Endothelial cell of umbilical vein (primary cell): ENCODE measurements around the gene MYOM3. TPM values are rescaled to one million over a fixed set of nuclear protein-coding genes. Genes with fewer than 3 reads are reported as not detected.

ENCODE experiments used
- BruUV-seq: library from RNA; stranded (reverse); fragments of 400-500 nt; replicated peaks from 2 replicates; lab custom pipeline; 2021; lab: Mats Ljungman, UMichigan
- CTCF ChIA-PET: fragments of 300-600, 350-600 bp; sonication (Branson Sonifier 250); formaldehyde crosslinking; loops from one replicate; lab custom pipeline; 2021; ENCODE audit warnings: antibody characterized with exemption, inconsistent platforms; lab: Charles Lee
- POLR2A ChIA-PET: fragments of 300-600, 350-600 bp; sonication (Branson Sonifier 250); formaldehyde crosslinking; loops from one replicate; lab custom pipeline; 2021; ENCODE audit warnings: antibody characterized with exemption, inconsistent platforms; lab: Charles Lee
- DNase-seq: peaks from one replicate; pipeline ENCODE4 v3.0.0-alpha.2; 2011; ENCODE audit warnings: low read depth, low spot score
- FAIRE-seq: peaks from 2 replicates; lab custom pipeline; 2011; peaks lifted over from hg19 to GRCh38; lab: Jason Lieb, UNC
- H2AFZ ChIP-seq: 2 replicates; pipeline ENCODE4 v1.6.0; 2012; ENCODE audit warnings: low read depth, low read length, control low read depth, inconsistent platforms
- H3K27ac ChIP-seq: 2 replicates; pipeline ENCODE4 v1.5.1; 2011; ENCODE audit warnings: low read depth, mild to moderate bottlenecking, control low read depth, low read length, moderate library complexity; ENCODE audit not compliant: insufficient read depth
- H3K27me3 ChIP-seq, 2 experiments: 2 replicates each; pipeline versions ENCODE4 v1.6.0 to v1.6.1; 2011; ENCODE audit warnings: low read length in 2 of 2, mixed read lengths in 1 of 2; ENCODE audit not compliant: control insufficient read depth in 2 of 2, insufficient read depth in 2 of 2
- H3K36me3 ChIP-seq, 2 experiments: 2 replicates in 1 of 2; 3 replicates in 1 of 2; pipeline ENCODE4 v1.5.1; 2011; ENCODE audit warnings: low read length in 2 of 2, mild to moderate bottlenecking in 1 of 2, moderate library complexity in 1 of 2; ENCODE audit not compliant: control insufficient read depth in 2 of 2, insufficient read depth in 2 of 2; ENCODE audit errors: extremely low read depth in 1 of 2
- H3K4me1 ChIP-seq: 3 replicates; pipeline ENCODE4 v1.5.1; 2011; ENCODE audit warnings: mild to moderate bottlenecking, low read length; ENCODE audit not compliant: control insufficient read depth, insufficient read depth; ENCODE audit errors: extremely low read depth
- H3K4me2 ChIP-seq: 2 replicates; pipeline ENCODE4 v1.6.1; 2011; ENCODE audit warnings: low read length, control low read depth, mixed read lengths; ENCODE audit not compliant: insufficient read depth
- H3K4me3 ChIP-seq, 3 experiments: fragments of 200-600 bp in 1 of 3; sonication (generic), shearing (Covaris generic) in 1 of 3; replicated peaks in 1 of 3; 2 replicates each; pipeline ENCODE4 v1.5.1; 2011 to 2016; ENCODE audit warnings: control low read depth in 3 of 3, low read length in 3 of 3, mild to moderate bottlenecking in 2 of 3, inconsistent platforms in 1 of 3, low read depth in 1 of 3, moderate library complexity in 1 of 3; ENCODE audit not compliant: insufficient read depth in 1 of 3
- H3K79me2 ChIP-seq: 2 replicates; pipeline ENCODE4 v1.6.0; 2012; ENCODE audit warnings: low read length, inconsistent platforms; ENCODE audit not compliant: control insufficient read depth, insufficient read depth
- H3K9ac ChIP-seq: replicated peaks from 2 replicates; pipeline ENCODE3; 2011; ENCODE audit warnings: low read length, control low read depth; ENCODE audit not compliant: insufficient read depth; ENCODE audit errors: extremely low read depth
- H3K9me1 ChIP-seq: replicated peaks from 3 replicates; pipeline ENCODE4 v1.6.0; 2011; ENCODE audit warnings: mild to moderate bottlenecking, low read length; ENCODE audit not compliant: control insufficient read depth, insufficient read depth; ENCODE audit errors: extremely low read depth
- H3K9me3 ChIP-seq: replicated peaks from 2 replicates; pipeline ENCODE4 v1.5.1; 2012; ENCODE audit warnings: low read length, inconsistent platforms; ENCODE audit not compliant: control insufficient read depth, insufficient read depth
- H4K20me1 ChIP-seq: replicated peaks from 2 replicates; pipeline ENCODE3; 2011; ENCODE audit warnings: mild to moderate bottlenecking, low read length; ENCODE audit not compliant: control insufficient read depth, insufficient read depth; ENCODE audit errors: extremely low read depth
- EZH2 ChIP-seq: IDR thresholded peaks from 2 replicates; pipeline ENCODE4 v1.6.1; 2012; ENCODE audit warnings: borderline replicate concordance, low read depth, mild to moderate bottlenecking, moderate library complexity, low read length, inconsistent platforms; ENCODE audit not compliant: severe bottlenecking
- FOS ChIP-seq: IDR thresholded peaks from 2 replicates; pipeline ENCODE4 v1.6.1; 2011; ENCODE audit warnings: mild to moderate bottlenecking, low read length, moderate library complexity, borderline replicate concordance; ENCODE audit not compliant: insufficient read depth
- GATA2 ChIP-seq: IDR thresholded peaks from 2 replicates; pipeline ENCODE4 v1.7.0; 2011; ENCODE audit warnings: low read depth, mild to moderate bottlenecking, moderate library complexity, mixed read lengths, low read length; ENCODE audit not compliant: insufficient read length, insufficient read depth
- JUN ChIP-seq: IDR thresholded peaks from 2 replicates; pipeline ENCODE4 v1.6.1; 2011; ENCODE audit warnings: borderline replicate concordance, low read depth; ENCODE audit not compliant: insufficient read length, insufficient read depth
- MYC ChIP-seq: IDR thresholded peaks from one replicate; pipeline ENCODE4 v1.6.1; 2011; ENCODE audit warnings: mild to moderate bottlenecking, low read depth, low read length
- POLR2A ChIP-seq: IDR thresholded peaks from 2 replicates; pipeline ENCODE4 v1.6.1; 2012; ENCODE audit warnings: low read depth, mild to moderate bottlenecking, control low read depth, low read length
- POLR2AphosphoS5 ChIP-seq: IDR thresholded peaks from 2 replicates; pipeline ENCODE4 v1.6.1; 2012; ENCODE audit warnings: low read depth, mild to moderate bottlenecking, control low read depth, low read length, moderate library complexity; ENCODE audit not compliant: insufficient read depth
- dilution Hi-C: fragments of 300-500 bp; cut with MboI; formaldehyde crosslinking; loops from one replicate; pipeline ENCODE4 v1.15.0; 2019; ENCODE audit warnings: low sequenced_read_pairs; ENCODE audit not compliant: extremely low pct_ligation_motif_present
- intact Hi-C: fragments of 100-400 bp; cut with micrococcal nuclease; formaldehyde crosslinking; loops from one replicate; pipeline ENCODE4 v1.10.0; 2022
- polyA plus RNA-seq, 4 experiments: library from polyadenylated mRNA; depleted of rRNA in 3 of 4; stranded (reverse) in 3 of 4; unstranded in 1 of 4; fragments of >200 nt; gene quantifications; 2 replicates each; pipeline versions ENCODE4 v1.2.1 to v1.2.3, GENCODE V29; 2011 to 2012; ENCODE audit warnings: missing spikeins in 1 of 4
- total RNA-seq: library from RNA; stranded (reverse); gene quantifications from 2 replicates; pipeline ENCODE4 v1.2.3, GENCODE V29; 2021
- TF ChIP-seq, protein P1 (sequence below): IDR thresholded peaks from 2 replicates; pipeline ENCODE4 v1.6.1; 2011; ENCODE audit not compliant: insufficient read depth, insufficient read length
- TF ChIP-seq, protein P2 (sequence below), 2 donors: IDR thresholded peaks; 1 replicate in 1 of 2; 2 replicates in 1 of 2; pipeline ENCODE4 v1.5.1; 2011; ENCODE audit warnings: low read length in 2 of 2, mild to moderate bottlenecking in 2 of 2, moderate library complexity in 2 of 2, control low read depth in 1 of 2, inconsistent platforms in 1 of 2, low read depth in 1 of 2; ENCODE audit not compliant: insufficient read depth in 1 of 2; ENCODE audit errors: extremely low read depth in 1 of 2

MYOM3 gene
- total and polyA plus RNA-seq, 2 donors (not counting 3 experiments of a cell fraction or from before 2014, with no cell fraction given) = 0.11 to 0.40 TPM

DNA sequence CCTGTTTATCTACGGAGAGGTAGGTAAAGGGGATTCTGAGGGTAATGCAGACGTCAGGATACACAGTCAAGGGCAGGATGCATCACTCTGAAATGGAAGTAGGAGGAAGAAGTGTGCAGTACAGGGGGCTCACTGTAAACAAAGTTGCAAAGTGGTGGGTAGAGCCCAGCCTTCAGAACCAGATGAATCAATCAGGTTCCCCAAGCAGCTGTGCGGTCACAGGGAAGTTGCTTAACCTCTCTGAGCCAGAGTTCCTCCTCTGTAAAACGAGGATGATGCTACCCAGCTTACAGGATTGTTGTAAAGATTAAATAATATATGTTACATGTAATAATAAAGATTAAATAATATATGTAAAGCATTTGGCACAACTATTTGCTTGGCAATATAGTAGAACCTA lies 13.5 kb upstream of the MYOM3 start:
- FAIRE-seq = no peak
- dilution Hi-C loops = no loop called here
- BruUV-seq = no TSS peak
- Histone ChIP-seq H3K4me1 (no peaks in the 10 kb centered on the region), H3K36me3 (no peaks in the 10 kb centered on the region), H3K9me3 (no peaks in the 10 kb centered on the region), H4K20me1 (no peaks in the 10 kb centered on the region), H2AFZ (no peak overlapping the region), H3K9me1 (no peaks in the 10 kb centered on the region), H3K4me2 (no peak overlapping the region), H3K9ac (no peak overlapping the region), H3K27ac (no peak overlapping the region), H3K4me3 (no peak overlapping the region), H3K79me2 (no peaks in the 10 kb centered on the region), H3K27me3 (no peaks in the 10 kb centered on the region)
- CTCF ChIA-PET = interaction anchor here (1.0 to 1.6 kb wide), 4 partner anchors 13 to 54 kb away, joined by 3 to 8 read pairs (median 6); partner anchors contain the start of gene MYOM3
- no peak for DNase-seq
- intact Hi-C loops = no loop called here
- TF ChIP-seq FOS = no peak
- no peak for TF ChIP-seq EZH2
- no peak for TF ChIP-seq GATA2
- TF ChIP-seq, protein P1, sequence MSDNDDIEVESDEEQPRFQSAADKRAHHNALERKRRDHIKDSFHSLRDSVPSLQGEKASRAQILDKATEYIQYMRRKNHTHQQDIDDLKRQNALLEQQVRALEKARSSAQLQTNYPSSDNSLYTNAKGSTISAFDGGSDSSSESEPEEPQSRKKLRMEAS = no peak
- no peak for TF ChIP-seq JUN
- no peak for TF ChIP-seq MYC
- POLR2A ChIA-PET = no interaction called here

DNA sequence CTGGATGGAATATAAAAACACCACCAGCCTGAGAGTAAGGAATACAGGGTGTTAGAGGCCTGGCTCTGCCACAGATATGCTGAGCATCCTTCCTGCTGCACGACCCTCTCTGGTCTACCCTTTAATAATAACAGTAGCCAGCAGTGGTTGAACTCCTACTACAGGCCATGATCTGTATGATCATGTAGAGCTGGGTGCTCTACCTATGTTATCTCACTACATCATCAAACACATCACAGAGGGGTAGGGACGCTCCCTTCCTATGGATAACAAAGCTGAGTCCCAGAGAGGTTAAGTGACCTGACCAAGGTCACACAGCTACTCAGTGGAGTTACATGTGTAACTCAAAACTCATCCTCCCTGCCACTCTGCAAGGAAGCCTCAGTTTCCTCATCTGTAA lies 13.0 kb upstream of the MYOM3 start:
- Histone ChIP-seq H3K36me3 (no peaks in the 10 kb centered on the region), H3K9me3 (no peaks in the 10 kb centered on the region), H3K9ac (no peak overlapping the region), H2AFZ (no peak overlapping the region), H3K9me1 (no peaks in the 10 kb centered on the region), H3K79me2 (no peaks in the 10 kb centered on the region), H3K27ac (no peak overlapping the region), H3K4me2 (no peak overlapping the region), H3K4me3 (no peak overlapping the region), H3K4me1 (no peaks in the 10 kb centered on the region), H4K20me1 (no peaks in the 10 kb centered on the region), H3K27me3 (no peaks in the 10 kb centered on the region)
- ChIA-PET POLR2A (no interaction called here), CTCF (interaction anchor here (1.3 kb wide), 1 partner anchor 25 kb away, joined by 8 read pairs; no protein-coding TSS in a partner anchor)
- FAIRE-seq = no peak
- BruUV-seq = no TSS peak
- intact Hi-C loops = no loop called here
- dilution Hi-C loops = no loop called here
- no peak for DNase-seq
- TF ChIP-seq GATA2 (no peak), MYC (no peak), POLR2A (no peak), EZH2 (no peak), FOS (no peak), POLR2AphosphoS5 (no peak), JUN (no peak)
- TF ChIP-seq, protein P2, sequence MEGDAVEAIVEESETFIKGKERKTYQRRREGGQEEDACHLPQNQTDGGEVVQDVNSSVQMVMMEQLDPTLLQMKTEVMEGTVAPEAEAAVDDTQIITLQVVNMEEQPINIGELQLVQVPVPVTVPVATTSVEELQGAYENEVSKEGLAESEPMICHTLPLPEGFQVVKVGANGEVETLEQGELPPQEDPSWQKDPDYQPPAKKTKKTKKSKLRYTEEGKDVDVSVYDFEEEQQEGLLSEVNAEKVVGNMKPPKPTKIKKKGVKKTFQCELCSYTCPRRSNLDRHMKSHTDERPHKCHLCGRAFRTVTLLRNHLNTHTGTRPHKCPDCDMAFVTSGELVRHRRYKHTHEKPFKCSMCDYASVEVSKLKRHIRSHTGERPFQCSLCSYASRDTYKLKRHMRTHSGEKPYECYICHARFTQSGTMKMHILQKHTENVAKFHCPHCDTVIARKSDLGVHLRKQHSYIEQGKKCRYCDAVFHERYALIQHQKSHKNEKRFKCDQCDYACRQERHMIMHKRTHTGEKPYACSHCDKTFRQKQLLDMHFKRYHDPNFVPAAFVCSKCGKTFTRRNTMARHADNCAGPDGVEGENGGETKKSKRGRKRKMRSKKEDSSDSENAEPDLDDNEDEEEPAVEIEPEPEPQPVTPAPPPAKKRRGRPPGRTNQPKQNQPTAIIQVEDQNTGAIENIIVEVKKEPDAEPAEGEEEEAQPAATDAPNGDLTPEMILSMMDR (IDR thresholded peaks at IDR 0.05; ENCODE audit: extremely low read depth in 1 of 2, insufficient read depth in 1 of 2, low read depth in 1 of 2, low read length in 2 of 2) = no peak
- TF ChIP-seq, protein P1 = no peak
